Activated naive CD4-positive, alpha-beta T cell treated with anti-CD3 and anti-CD28 coated beads, Interleukin-2, amount 10 ng/mL, durations not matched to agents 7 days and 5 days (primary cell): Measurements from ENCODE around the gene NSFL1C.
"Not testable (repeated sequence)": the region's sequence is repeated elsewhere in the genome, so short reads cannot be mapped to it uniquely, and the experiment has no call there.

Experiments used
- CTCF ChIA-PET: fragments of 350-600 bp; sonication (Branson Sonifier 250); formaldehyde crosslinking; loops from one replicate; lab custom pipeline; 2021; ENCODE audit warnings: antibody characterized with exemption; lab: Charles Lee
- DNase-seq: peaks from one replicate; pipeline ENCODE4 v3.0.0-alpha.2; 2020
- H3K27ac Mint-ChIP-seq: one replicate; pipeline ENCODE4 v1.8.0; 2021; ENCODE audit warnings: mild to moderate bottlenecking, moderate library complexity, mixed read lengths
- H3K27me3 Mint-ChIP-seq: one replicate; pipeline ENCODE4 v1.8.0; 2021; ENCODE audit warnings: mild to moderate bottlenecking, mixed read lengths
- H3K36me3 Mint-ChIP-seq: one replicate; pipeline ENCODE4 v1.8.0; 2021; ENCODE audit warnings: mixed read lengths
- H3K4me1 Mint-ChIP-seq: one replicate; pipeline ENCODE4 v1.8.0; 2021; ENCODE audit warnings: mixed read lengths
- H3K4me3 Mint-ChIP-seq: one replicate; pipeline ENCODE4 v1.8.0; 2021; ENCODE audit warnings: mild to moderate bottlenecking, moderate library complexity, mixed read lengths
- H3K9me3 Mint-ChIP-seq: one replicate; pipeline ENCODE4 v1.8.0; 2021; ENCODE audit warnings: mixed read lengths

NSFL1C gene

DNA sequence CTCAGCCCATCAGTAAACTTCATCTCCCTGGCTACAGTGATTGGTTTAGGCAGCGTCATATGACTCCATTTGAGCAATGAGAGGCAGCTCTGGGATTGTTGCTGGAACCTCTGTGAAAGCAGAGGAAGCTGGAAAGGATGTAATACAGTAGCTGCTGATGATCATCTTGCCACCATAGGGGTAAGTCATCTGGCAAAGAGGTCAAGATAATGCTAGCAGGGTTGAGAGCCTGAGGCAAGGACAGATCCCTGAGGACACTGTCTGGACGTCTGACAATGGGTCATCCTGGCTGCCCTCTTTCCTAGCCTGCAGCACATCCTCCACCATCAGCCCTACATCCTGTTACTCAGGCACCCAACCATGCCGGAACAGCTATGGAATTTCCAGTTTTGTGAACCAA is 48.3 kb downstream of the NSFL1C start:
- H3K9me3 Mint-ChIP-seq = peaks cover 41% of the 10 kb centered on the region
- peaks cover 7% of the 10 kb centered on the region for H3K4me1 Mint-ChIP-seq
- peaks cover 3% of the 10 kb centered on the region for H3K36me3 Mint-ChIP-seq
- no peak overlapping the region for H3K27ac Mint-ChIP-seq
- no peak overlapping the region for H3K4me3 Mint-ChIP-seq
- H3K27me3 Mint-ChIP-seq = peaks cover 36% of the 10 kb centered on the region
- no peak for DNase-seq
- CTCF ChIA-PET = no interaction called here

DNA sequence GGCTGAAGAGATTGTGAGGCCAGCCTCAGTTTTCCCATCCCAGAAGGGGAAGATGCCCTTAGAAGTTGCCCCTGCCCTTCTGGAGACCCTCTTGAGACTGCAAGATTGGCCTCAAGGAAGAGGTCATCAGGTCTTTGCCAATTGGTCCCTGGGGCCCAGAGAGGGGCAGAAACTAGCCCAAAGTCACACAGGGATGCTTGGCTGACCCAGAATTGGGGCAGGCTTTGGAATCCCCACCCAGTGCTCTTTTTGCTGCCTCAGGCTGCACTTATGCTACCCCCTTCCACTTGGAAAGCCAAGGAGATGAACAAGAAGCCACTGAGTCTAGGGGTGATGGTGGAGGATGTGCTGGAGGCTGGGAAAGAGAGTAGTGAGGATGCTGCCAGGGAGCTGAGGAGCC is 48.9 kb downstream of the NSFL1C start:
- Mint-ChIP-seq H3K9me3 (peaks cover 39% of the 10 kb centered on the region), H3K36me3 (peaks cover 3% of the 10 kb centered on the region), H3K27me3 (peaks cover 38% of the 10 kb centered on the region), H3K4me1 (peaks cover 2% of the 10 kb centered on the region), H3K4me3 (no peak overlapping the region), H3K27ac (no peak overlapping the region)
- CTCF ChIA-PET = no interaction called here
- DNase-seq = no peak

DNA sequence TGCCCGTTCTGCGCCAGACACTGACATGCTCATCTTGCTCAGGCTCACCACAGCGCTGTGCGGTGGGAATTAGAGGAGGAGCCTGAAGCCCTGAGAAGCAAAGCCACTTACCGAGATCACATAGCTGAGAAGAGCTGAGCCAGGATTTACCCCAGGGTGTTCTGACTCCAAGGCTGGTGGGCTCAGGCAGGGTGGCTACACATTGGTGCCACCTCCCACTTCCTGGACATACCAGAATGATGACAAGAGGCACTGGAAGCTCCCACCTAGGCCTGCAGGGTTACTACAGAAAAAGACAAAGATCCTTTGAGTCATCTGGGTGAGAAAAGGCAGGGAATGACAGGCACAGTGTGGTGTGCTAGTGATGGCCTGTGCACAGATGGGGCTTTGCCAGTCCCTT is 49.4 kb downstream of the NSFL1C start:
- no peaks in the 10 kb centered on the region for H3K4me1 Mint-ChIP-seq
- peaks cover 39% of the 10 kb centered on the region for H3K9me3 Mint-ChIP-seq
- peaks cover 38% of the 10 kb centered on the region for H3K27me3 Mint-ChIP-seq
- no peak for DNase-seq
- H3K4me3 Mint-ChIP-seq = no peak overlapping the region
- CTCF ChIA-PET = no interaction called here
- peaks cover 3% of the 10 kb centered on the region for H3K36me3 Mint-ChIP-seq
- H3K27ac Mint-ChIP-seq = no peak overlapping the region

DNA sequence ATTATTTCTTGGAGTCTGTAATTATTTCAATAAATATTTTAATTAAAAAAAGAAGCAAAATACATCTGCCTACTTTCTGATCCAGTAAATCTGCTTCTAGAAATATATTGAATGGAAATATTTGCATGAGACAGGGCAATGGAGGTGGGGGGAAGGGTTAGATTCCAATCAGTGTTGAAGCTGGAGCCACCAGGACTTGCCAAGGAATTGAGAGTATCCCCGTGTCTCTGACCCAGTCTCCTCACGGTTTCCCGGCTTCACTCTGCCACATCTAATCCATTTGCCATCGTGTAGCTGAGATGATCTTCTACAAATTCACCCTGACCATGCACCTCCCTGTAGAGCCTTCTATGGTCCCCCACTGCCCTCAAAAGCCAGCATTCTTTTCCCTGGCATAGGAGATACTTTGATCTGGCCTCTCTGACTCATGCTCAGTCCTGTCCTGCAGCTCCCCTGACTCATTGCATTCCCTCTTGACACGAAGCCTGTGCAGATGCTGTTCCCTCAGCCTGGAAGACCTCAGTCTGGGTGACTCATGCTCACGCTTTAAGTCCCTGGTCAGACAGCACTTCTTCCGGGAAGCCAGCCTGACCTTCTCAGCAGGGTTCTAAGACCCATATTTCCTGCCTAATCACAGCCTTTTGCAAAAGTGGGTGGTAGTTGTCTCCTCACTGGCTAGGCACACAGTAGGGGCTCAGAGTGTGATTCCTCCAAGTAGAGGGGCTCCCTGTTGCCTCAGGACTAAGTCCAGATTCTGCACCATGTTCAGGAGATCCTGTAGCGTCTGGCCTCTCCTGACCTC is 50.8 kb downstream of the NSFL1C start:
- no peak overlapping the region for H3K27ac Mint-ChIP-seq
- peaks cover 30% of the 10 kb centered on the region for H3K9me3 Mint-ChIP-seq
- DNase-seq = no peak
- CTCF ChIA-PET = no interaction called here
- H3K4me3 Mint-ChIP-seq = no peak overlapping the region
- H3K27me3 Mint-ChIP-seq = peaks cover 31% of the 10 kb centered on the region
- H3K4me1 Mint-ChIP-seq = no peaks in the 10 kb centered on the region
- peaks cover 3% of the 10 kb centered on the region for H3K36me3 Mint-ChIP-seq

DNA sequence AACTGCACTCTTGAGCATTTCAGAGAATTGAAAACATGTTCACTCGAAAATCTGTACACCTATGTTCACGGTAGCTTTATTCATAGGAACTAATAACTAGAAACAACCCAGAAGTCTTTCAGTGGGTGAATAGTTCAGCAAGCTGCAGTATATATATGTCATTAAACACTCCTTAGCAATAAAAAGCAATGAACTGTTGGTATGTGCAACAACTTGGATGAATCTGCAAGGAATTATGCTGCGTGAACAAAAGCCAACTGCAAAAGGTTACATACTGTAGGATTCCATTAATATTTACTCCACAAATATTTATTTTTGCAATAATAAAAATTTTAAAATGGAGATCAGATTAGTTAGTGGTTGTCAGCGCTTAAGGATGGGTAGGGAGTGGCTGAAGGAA is 51.7 kb downstream of the NSFL1C start:
- no peak for DNase-seq
- peaks cover 31% of the 10 kb centered on the region for H3K27me3 Mint-ChIP-seq
- H3K4me3 Mint-ChIP-seq = no peak overlapping the region
- H3K9me3 Mint-ChIP-seq = peaks cover 22% of the 10 kb centered on the region
- CTCF ChIA-PET = no interaction called here
- peaks cover 3% of the 10 kb centered on the region for H3K36me3 Mint-ChIP-seq
- H3K4me1 Mint-ChIP-seq = no peaks in the 10 kb centered on the region
- no peak overlapping the region for H3K27ac Mint-ChIP-seq

DNA sequence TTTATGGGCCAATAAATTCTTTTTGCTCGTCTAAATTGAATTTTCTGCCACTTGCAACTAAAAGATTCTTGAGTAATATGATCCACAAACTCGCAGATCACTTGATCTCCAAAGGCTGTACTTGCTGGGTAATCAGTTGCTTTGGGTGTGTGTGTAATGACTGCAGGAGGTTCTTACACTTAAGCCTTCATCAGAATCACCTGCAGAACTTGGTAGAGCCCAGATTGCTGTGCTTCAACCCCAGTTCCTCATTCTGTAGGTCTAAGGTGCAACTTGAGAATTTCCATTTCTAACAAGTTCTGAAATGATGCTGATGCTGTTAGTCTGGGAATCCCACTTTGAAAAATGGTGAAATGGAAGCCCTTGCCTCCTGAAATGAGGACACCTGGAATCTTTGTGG is 60.8 kb downstream of the NSFL1C start:
- H3K27ac Mint-ChIP-seq = no peak overlapping the region
- H3K4me1 Mint-ChIP-seq = peaks cover 12% of the 10 kb centered on the region
- H3K9me3 Mint-ChIP-seq = peaks cover 6% of the 10 kb centered on the region
- no peak for DNase-seq
- H3K36me3 Mint-ChIP-seq = no peaks in the 10 kb centered on the region
- no peak overlapping the region for H3K4me3 Mint-ChIP-seq
- H3K27me3 Mint-ChIP-seq = peaks cover 14% of the 10 kb centered on the region
- CTCF ChIA-PET = interaction anchor here (0.6 kb wide), 1 partner anchor 117 kb away, joined by 3 read pairs; no protein-coding TSS in a partner anchor

DNA sequence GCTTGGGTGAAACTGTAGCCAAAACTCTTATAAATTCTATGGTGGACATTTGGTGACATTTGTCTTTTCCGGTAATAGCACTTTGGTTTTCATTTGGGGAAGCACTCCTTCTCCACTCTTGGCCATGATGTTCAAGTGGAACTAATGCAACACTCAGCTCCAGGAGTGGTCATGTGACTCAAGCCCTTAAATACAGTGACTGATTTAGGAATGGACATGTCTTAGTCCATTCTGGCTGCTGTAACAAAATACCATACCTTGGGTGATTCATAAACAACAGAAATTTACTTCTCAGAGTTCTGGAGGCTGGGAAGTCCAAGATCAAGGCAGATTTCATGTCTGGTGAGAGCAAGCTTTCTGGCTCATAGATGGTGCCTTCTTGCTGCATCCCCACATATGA is 63.0 kb downstream of the NSFL1C start:
- DNase-seq = no peak
- Mint-ChIP-seq H3K27me3 (peaks cover 14% of the 10 kb centered on the region), H3K36me3 (no peaks in the 10 kb centered on the region), H3K9me3 (peaks cover 6% of the 10 kb centered on the region), H3K4me1 (peaks cover 12% of the 10 kb centered on the region), H3K27ac (no peak overlapping the region), H3K4me3 (no peak overlapping the region)
- CTCF ChIA-PET = interaction anchor here (0.8 kb wide), 1 partner anchor 32 kb away, joined by 3 read pairs; no protein-coding TSS in a partner anchor

DNA sequence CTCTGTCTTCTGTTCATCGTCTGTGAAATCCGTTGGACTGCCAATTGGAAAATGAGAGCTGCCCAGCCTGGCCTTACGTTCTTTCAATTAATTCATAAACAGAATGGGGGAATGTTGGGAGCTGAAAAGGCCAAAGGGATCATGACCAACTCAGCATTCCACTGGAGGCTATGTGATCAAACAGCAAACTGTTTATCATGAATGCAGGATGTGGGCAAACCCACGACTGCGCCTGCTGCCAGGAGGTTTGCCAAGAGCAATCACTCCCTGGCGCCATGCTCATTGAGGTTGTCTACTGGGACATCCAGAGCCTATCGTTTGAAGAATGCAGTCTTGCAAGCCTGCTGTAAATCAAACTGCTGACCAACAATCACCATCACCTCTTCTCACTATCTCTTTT is 64.5 kb downstream of the NSFL1C start:
- peaks cover 9% of the 10 kb centered on the region for H3K9me3 Mint-ChIP-seq
- no peak overlapping the region for H3K4me3 Mint-ChIP-seq
- H3K4me1 Mint-ChIP-seq = peaks cover 15% of the 10 kb centered on the region
- H3K27ac Mint-ChIP-seq = no peak overlapping the region
- CTCF ChIA-PET = no interaction called here
- peaks cover 2% of the 10 kb centered on the region for H3K36me3 Mint-ChIP-seq
- DNase-seq = peak; percentile 39
- peaks cover 17% of the 10 kb centered on the region for H3K27me3 Mint-ChIP-seq

DNA sequence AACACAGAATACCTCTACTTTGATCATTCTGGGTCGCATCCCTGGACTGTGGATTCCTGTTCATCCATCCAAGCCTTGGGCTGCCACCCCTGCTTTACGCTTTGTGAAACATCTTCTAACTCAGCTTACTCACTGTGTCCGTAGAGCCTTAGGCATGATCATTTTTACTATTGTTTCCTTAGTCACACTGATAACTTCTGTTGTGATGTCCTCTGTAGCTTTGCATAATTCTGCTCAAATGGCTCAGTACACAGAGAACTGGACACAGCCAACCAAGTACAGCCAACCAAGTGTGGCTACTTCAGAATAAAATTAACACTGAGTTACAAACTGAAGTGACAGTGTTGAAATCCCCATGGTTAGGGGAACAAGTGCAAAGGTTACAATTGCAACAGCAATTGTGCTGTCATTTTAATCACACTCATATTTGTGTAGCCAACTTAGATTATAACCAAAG is 65.2 kb downstream of the NSFL1C start:
- Mint-ChIP-seq H3K9me3 (peaks cover 16% of the 10 kb centered on the region), H3K36me3 (peaks cover 8% of the 10 kb centered on the region), H3K4me3 (no peak overlapping the region), H3K4me1 (peaks cover 22% of the 10 kb centered on the region), H3K27me3 (peaks cover 22% of the 10 kb centered on the region), H3K27ac (no peak overlapping the region)
- CTCF ChIA-PET = no interaction called here
- DNase-seq = no peak

DNA sequence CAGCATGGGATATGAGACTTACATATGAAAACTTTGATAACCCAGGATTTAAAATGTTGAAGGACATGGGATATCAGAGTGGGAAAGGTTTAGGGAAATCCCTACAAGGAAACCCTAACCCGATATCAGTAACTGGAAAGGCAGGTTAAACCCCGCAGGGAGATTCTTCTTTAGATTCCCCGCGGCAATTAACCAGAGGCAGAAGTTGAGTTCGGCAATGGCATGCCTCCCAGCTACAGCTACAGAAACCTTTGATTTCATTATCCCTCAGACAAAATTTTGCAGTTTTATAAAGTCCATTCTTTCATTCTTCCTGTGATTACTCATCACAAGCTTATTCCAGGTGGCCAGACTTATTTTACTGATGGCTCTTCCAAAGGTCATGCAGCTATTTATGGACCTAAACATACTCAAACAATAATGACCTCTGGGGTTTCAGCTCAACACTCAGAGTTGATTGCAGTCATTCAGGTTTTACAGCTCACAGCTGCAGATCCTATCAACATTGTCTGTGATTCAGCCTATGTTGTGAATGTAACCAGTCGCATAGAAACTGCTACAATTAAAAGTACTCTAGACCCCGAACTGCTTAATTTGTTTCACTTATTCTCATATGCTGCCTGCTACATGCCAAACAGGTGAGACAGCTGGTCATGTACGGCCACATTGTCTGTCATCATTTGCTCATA is 66.8 kb downstream of the NSFL1C start:
- not testable (repeated sequence) for DNase-seq, H3K36me3 Mint-ChIP-seq, H3K4me3 Mint-ChIP-seq, H3K27ac Mint-ChIP-seq
- peaks cover 21% of the 10 kb centered on the region for H3K9me3 Mint-ChIP-seq
- CTCF ChIA-PET = interaction anchor here (0.7 to 1.3 kb wide), 3 partner anchors 38 to 104 kb away, joined by 3 to 4 read pairs (median 3); no protein-coding TSS in a partner anchor
- H3K4me1 Mint-ChIP-seq = peaks cover 28% of the 10 kb centered on the region
- peaks cover 32% of the 10 kb centered on the region for H3K27me3 Mint-ChIP-seq

DNA sequence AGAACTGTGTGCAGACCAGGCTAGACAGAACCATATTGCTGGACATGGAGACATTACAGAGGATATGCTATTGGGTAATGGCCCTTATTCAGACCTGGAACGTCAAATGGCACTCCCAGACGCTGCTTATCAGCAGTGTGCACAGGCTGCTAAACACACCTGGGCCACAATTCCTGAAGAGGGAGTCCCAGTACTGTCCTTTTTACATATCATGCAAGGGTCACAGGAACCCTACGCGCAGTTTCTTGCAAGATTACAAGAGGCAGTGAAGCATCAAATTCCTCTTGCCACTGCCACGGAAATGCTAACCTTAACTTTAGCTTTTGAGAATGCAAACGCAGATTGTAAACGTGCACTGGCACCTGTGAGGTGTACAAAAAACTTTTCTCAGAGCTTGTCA is 68.5 kb downstream of the NSFL1C start:
- not testable (repeated sequence) for H3K4me3 Mint-ChIP-seq, H3K27ac Mint-ChIP-seq, DNase-seq, H3K36me3 Mint-ChIP-seq
- H3K9me3 Mint-ChIP-seq = peaks cover 19% of the 10 kb centered on the region
- H3K27me3 Mint-ChIP-seq = peaks cover 28% of the 10 kb centered on the region
- CTCF ChIA-PET = interaction anchor here (1.4 to 1.5 kb wide), 2 partner anchors 39 to 110 kb away, joined by 4 read pairs; no protein-coding TSS in a partner anchor
- H3K4me1 Mint-ChIP-seq = peaks cover 38% of the 10 kb centered on the region

DNA sequence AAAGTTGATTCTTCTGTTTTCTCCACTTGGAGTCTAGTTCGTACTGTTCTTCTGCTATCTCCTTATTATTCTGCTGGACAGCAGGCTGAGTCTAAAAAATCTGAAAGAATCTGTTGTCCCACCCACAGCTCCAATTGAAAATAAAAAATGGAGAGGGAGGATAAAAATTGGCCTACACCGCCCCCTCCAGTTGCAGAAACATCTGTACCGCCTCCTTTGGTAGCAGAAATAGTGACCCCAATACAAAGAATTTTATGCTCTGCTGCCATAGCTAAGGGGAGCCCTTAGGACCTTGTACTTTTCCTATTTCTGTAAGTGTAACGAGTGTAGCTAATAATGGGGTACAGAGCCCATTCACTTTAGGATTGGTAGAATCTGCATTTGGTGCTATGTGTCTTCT is 68.9 kb downstream of the NSFL1C start:
- H3K27ac Mint-ChIP-seq = no peak overlapping the region

DNA sequence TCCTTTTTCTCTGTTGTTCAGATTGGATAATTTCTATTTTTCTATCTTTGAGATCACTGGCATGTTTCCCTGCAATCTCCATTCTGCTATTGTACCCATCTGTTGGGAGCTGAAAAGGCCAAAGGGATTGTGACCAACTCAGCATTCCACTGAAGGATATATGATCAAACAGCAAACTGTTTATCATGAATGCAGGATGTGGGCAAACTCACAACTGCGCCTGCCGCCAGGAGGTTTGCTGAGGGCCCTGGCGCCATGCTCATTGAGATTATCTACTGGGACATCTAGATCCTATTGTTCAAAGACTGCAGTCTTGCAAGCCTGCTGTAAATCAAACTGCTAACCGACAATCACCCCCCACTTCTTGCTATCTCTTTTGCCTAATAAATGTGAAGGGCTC is 69.9 kb downstream of the NSFL1C start:
- Mint-ChIP-seq H3K27ac (peak overlapping the region; percentile 46), H3K4me3 (no peak overlapping the region)
- CTCF ChIA-PET = no interaction called here

More for the DNA sequence above, 68.9 kb downstream of the NSFL1C start:
- peaks cover 10% of the 10 kb centered on the region for H3K36me3 Mint-ChIP-seq
- H3K4me1 Mint-ChIP-seq = peaks cover 39% of the 10 kb centered on the region
- H3K27me3 Mint-ChIP-seq = peaks cover 27% of the 10 kb centered on the region
- CTCF ChIA-PET = interaction anchor here (1.4 to 1.5 kb wide), 2 partner anchors 39 to 110 kb away, joined by 4 read pairs; no protein-coding TSS in a partner anchor
- peaks cover 18% of the 10 kb centered on the region for H3K9me3 Mint-ChIP-seq
- no peak overlapping the region for H3K4me3 Mint-ChIP-seq
- DNase-seq = no peak

DNA sequence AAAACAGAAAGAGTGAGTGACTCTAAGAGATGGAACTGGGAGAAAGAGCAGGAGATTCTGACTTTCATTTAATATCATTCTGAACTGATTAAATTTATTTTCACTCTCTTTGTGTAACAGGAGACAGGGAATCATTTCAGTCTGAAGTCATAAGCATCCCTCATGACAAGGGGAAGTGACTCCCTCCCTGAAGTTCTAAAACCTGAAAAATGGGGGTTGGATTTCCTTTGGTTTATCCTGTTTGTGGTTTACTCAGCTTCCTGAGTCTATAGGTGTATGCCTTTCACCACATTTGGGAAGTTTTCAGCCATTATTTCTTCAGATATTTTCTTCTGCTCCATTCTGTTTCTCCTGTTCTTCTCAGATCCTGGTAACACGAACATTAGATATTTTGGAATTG is 70.4 kb downstream of the NSFL1C start:
- H3K4me3 Mint-ChIP-seq = no peak overlapping the region
- peaks cover 13% of the 10 kb centered on the region for H3K36me3 Mint-ChIP-seq
- no peak for DNase-seq
- no peak overlapping the region for H3K27ac Mint-ChIP-seq
- CTCF ChIA-PET = no interaction called here
- H3K27me3 Mint-ChIP-seq = peaks cover 27% of the 10 kb centered on the region
- H3K9me3 Mint-ChIP-seq = peaks cover 15% of the 10 kb centered on the region
- H3K4me1 Mint-ChIP-seq = peaks cover 37% of the 10 kb centered on the region

More for the DNA sequence above, 69.9 kb downstream of the NSFL1C start:
- Mint-ChIP-seq H3K9me3 (peaks cover 15% of the 10 kb centered on the region), H3K4me1 (peaks cover 33% of the 10 kb centered on the region), H3K36me3 (peaks cover 13% of the 10 kb centered on the region), H3K27me3 (peaks cover 27% of the 10 kb centered on the region)
- peak; percentile 37 for DNase-seq
